OCI-LY7 (cell line): ENCODE data around the gene CYP24A1. TPM values are rescaled to one million over a fixed set of nuclear protein-coding genes. Genes with fewer than 3 reads are reported as not detected.

ENCODE experiments used
- BruUV-seq: library from RNA; stranded (reverse); fragments of 400-500 nt; replicated peaks from 2 replicates; lab custom pipeline; 2021; lab: Mats Ljungman, UMichigan
- CTCF ChIA-PET: fragments of 300-600 bp; sonication (Branson Sonifier 250); formaldehyde crosslinking; loops from one replicate; lab custom pipeline; 2022; ENCODE audit warnings: antibody characterized with exemption; ENCODE audit not compliant: unreplicated experiment; lab: Charles Lee
- POLR2A ChIA-PET: fragments of 300-600 bp; sonication (Branson Sonifier 250); formaldehyde crosslinking; loops from one replicate; lab custom pipeline; 2022; ENCODE audit warnings: antibody characterized with exemption; lab: Charles Lee
- DNase-seq: peaks from one replicate; pipeline ENCODE4 v3.0.0-alpha.2; 2015; ENCODE audit warnings: low spot score
- H2AFZ ChIP-seq: fragments of 200-600 bp; sonication (generic), shearing (Covaris generic); 2 replicates; pipeline ENCODE4 v1.6.1; 2014; ENCODE audit warnings: mild to moderate bottlenecking, antibody characterized with exemption, low read length, moderate library complexity
- H3K27ac ChIP-seq: fragments of 200-600 bp; sonication (generic); 2 replicates; pipeline ENCODE4 v1.5.1; 2014; ENCODE audit warnings: mixed run types, low read depth, mild to moderate bottlenecking, moderate library complexity, low read length, inconsistent platforms; ENCODE audit not compliant: poor library complexity, severe bottlenecking
- H3K36me3 ChIP-seq: fragments of 200-600 bp; sonication (generic); 2 replicates; pipeline ENCODE4 v1.6.1; 2014; ENCODE audit warnings: mild to moderate bottlenecking, antibody characterized with exemption, low read length, moderate library complexity, mixed read lengths; ENCODE audit not compliant: insufficient read depth
- H3K4me1 ChIP-seq: fragments of 200-600 bp; sonication (generic); 2 replicates; pipeline ENCODE4 v1.5.1; 2014; ENCODE audit warnings: mild to moderate bottlenecking, low read length; ENCODE audit not compliant: insufficient read depth, poor library complexity, severe bottlenecking
- H3K4me2 ChIP-seq: fragments of 200-600 bp; sonication (generic); 2 replicates; pipeline ENCODE4 v1.6.1; 2014; ENCODE audit warnings: mild to moderate bottlenecking, low read length
- H3K4me3 ChIP-seq: fragments of 200-600 bp; sonication (generic); 2 replicates; pipeline ENCODE4 v1.5.1; 2014; ENCODE audit warnings: mild to moderate bottlenecking, low read depth, low read length; ENCODE audit not compliant: poor library complexity, severe bottlenecking
- H3K79me2 ChIP-seq: fragments of 200-600 bp; sonication (generic); 2 replicates; pipeline ENCODE4 v1.6.1; 2016; ENCODE audit warnings: low read depth, mild to moderate bottlenecking, low read length, moderate library complexity, mixed read lengths; ENCODE audit not compliant: insufficient read depth
- H3K9me2 ChIP-seq: fragments of 200-600 bp; sonication (generic); 2 replicates; pipeline ENCODE4 v1.6.1; 2016; ENCODE audit warnings: mild to moderate bottlenecking, low read length, mixed read lengths; ENCODE audit not compliant: insufficient read depth
- H3K9me3 ChIP-seq: fragments of 200-600 bp; sonication (generic); 2 replicates; pipeline ENCODE4 v1.6.1; 2014; ENCODE audit warnings: mild to moderate bottlenecking, mixed run types, low read length, mixed read lengths
- H4K20me1 ChIP-seq: fragments of 200-600 bp; sonication (generic); 2 replicates; pipeline ENCODE4 v1.6.1; 2014; ENCODE audit warnings: mild to moderate bottlenecking, antibody characterized with exemption, low read length, moderate library complexity, mixed read lengths; ENCODE audit not compliant: insufficient read depth
- CTCF ChIP-seq: fragments of 200-600 bp; sonication (generic); conservative IDR thresholded peaks from 2 replicates; pipeline ENCODE4 v1.5.1; 2014; ENCODE audit warnings: mild to moderate bottlenecking, antibody characterized with exemption, low read length, moderate library complexity, mixed read lengths
- EZH2phosphoT487 ChIP-seq: fragments of 200-600 bp; sonication (generic); IDR thresholded peaks from 2 replicates; pipeline ENCODE4 v1.6.1; 2018; ENCODE audit warnings: low read depth, borderline replicate concordance, mild to moderate bottlenecking, mixed run types, antibody characterized with exemption, low read length, moderate library complexity, mixed read lengths
- intact Hi-C: fragments of 100-400 bp; cut with micrococcal nuclease; formaldehyde crosslinking; loops from one replicate; pipeline ENCODE4 v1.10.0; 2022; ENCODE audit not compliant: unreplicated experiment
- total RNA-seq, 2 experiments: library from RNA; depleted of rRNA in 1 of 2; stranded (reverse); fragments of >200 nt in 1 of 2; shearing (Covaris generic) in 1 of 2; gene quantifications; 2 replicates each; pipeline ENCODE4 v1.2.3, GENCODE V29; 2014 to 2022

The CYP24A1 gene
- total RNA-seq, 2 experiments from 2014 or later: not detected

GRCh38 chr20:54221996-54222890 lies 48.5 kb upstream of the CYP24A1 start:
- Histone ChIP-seq H3K4me1 (no peaks in the 10 kb centered on the region), H3K36me3 (peaks cover 13% of the 10 kb centered on the region; the same call in 1 of the 2 replicates), H3K79me2 (no peaks in the 10 kb centered on the region), H3K9me3 (no peaks in the 10 kb centered on the region), H3K27ac (no peak overlapping the region), H2AFZ (no peak overlapping the region), H4K20me1 (no peaks in the 10 kb centered on the region), H3K9me2 (no peaks in the 10 kb centered on the region), H3K4me3 (no peak overlapping the region), H3K4me2 (no peak overlapping the region)
- CTCF ChIA-PET: interaction anchor here (0.5 kb wide), 1 partner anchor 821 kb away, joined by 24 read pairs; no protein-coding TSS in a partner anchor
- intact Hi-C loops: no loop called here
- TF ChIP-seq EZH2phosphoT487: no peak
- TF ChIP-seq CTCF: no peak
- no peak for DNase-seq
- BruUV-seq: no TSS peak
- POLR2A ChIA-PET: interaction anchor here (0.6 to 0.7 kb wide), 2 partner anchors 9 to 445 kb away, joined by 3 to 7 read pairs; no protein-coding TSS in a partner anchor

- no peak for TF ChIP-seq CTCF
- no peak for TF ChIP-seq EZH2phosphoT487
- no peaks in the 10 kb centered on the region for H3K9me3 ChIP-seq
- intact Hi-C loops: no loop called here
- H3K9me2 ChIP-seq: no peaks in the 10 kb centered on the region
- H3K27ac ChIP-seq: no peak overlapping the region
- H3K4me1 ChIP-seq: no peaks in the 10 kb centered on the region
- H3K79me2 ChIP-seq: no peaks in the 10 kb centered on the region
- no peak overlapping the region for H3K4me3 ChIP-seq
- POLR2A ChIA-PET: no interaction called here
- DNase-seq: peak; percentile 12
- BruUV-seq: no TSS peak
- H3K36me3 ChIP-seq: peaks cover 19% of the 10 kb centered on the region
- H4K20me1 ChIP-seq: no peaks in the 10 kb centered on the region
- CTCF ChIA-PET: no interaction called here
- no peak overlapping the region for H3K4me2 ChIP-seq
- no peak overlapping the region for H2AFZ ChIP-seq
Observed at GRCh38 chr20:54221353-54221752, 47.6 kb upstream of the CYP24A1 start.

- POLR2A ChIA-PET: no interaction called here
- Histone ChIP-seq H3K36me3 (peaks cover 25% of the 10 kb centered on the region), H3K27ac (no peak overlapping the region), H4K20me1 (no peaks in the 10 kb centered on the region), H3K4me2 (no peak overlapping the region), H3K4me3 (no peak overlapping the region), H3K9me2 (no peaks in the 10 kb centered on the region), H2AFZ (no peak overlapping the region), H3K79me2 (no peaks in the 10 kb centered on the region), H3K4me1 (no peaks in the 10 kb centered on the region), H3K9me3 (no peaks in the 10 kb centered on the region)
- intact Hi-C loops: no loop called here
- CTCF ChIA-PET: no interaction called here
- TF ChIP-seq EZH2phosphoT487: no peak
- no peak for TF ChIP-seq CTCF
- DNase-seq: no peak
- BruUV-seq: no TSS peak
Observed at GRCh38 chr20:54220722-54221121, 46.9 kb upstream of the CYP24A1 start.
